ENCODE data around the gene HADHB.

DNA sequence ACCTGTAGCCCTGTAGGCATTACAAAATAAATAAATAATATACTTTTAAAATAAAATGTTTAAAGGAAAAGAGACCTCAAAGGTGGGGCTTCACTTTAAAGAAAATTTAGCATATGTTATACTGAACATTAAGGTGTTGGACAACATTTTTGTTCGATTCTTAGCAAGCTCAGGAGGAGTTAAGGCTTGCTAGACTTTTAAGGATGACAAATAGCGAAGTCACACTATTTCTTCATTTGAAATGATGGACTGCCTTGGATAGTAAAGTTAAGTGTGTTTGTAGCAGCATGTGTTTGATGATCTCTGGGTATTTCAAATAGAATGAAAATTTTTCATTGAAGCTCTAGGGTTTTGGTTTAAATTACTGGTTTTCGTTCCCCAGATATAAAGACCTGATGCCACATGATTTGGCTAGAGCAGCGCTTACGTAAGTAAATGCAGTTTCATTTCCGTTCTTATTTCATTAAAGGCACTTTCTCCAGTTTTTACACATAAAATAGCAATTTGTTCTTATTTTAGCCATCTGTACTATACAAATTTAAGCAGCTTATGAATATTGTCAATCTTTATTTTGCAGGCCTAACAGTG, 24.9 kb downstream of the HADHB start:
- TF ChIP-seq, protein P1, sequence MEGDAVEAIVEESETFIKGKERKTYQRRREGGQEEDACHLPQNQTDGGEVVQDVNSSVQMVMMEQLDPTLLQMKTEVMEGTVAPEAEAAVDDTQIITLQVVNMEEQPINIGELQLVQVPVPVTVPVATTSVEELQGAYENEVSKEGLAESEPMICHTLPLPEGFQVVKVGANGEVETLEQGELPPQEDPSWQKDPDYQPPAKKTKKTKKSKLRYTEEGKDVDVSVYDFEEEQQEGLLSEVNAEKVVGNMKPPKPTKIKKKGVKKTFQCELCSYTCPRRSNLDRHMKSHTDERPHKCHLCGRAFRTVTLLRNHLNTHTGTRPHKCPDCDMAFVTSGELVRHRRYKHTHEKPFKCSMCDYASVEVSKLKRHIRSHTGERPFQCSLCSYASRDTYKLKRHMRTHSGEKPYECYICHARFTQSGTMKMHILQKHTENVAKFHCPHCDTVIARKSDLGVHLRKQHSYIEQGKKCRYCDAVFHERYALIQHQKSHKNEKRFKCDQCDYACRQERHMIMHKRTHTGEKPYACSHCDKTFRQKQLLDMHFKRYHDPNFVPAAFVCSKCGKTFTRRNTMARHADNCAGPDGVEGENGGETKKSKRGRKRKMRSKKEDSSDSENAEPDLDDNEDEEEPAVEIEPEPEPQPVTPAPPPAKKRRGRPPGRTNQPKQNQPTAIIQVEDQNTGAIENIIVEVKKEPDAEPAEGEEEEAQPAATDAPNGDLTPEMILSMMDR (IDR thresholded peaks at IDR 0.05; ENCODE audit: insufficient read depth, low read length) = no peak
- TF ChIP-seq SPI1 (IDR thresholded peaks at IDR 0.05; ENCODE audit: borderline replicate concordance, low read depth) (no peak), POLR2AphosphoS5 (IDR thresholded peaks at IDR 0.05; ENCODE audit: low read depth) (no peak)
- TF ChIP-seq, protein P2, sequence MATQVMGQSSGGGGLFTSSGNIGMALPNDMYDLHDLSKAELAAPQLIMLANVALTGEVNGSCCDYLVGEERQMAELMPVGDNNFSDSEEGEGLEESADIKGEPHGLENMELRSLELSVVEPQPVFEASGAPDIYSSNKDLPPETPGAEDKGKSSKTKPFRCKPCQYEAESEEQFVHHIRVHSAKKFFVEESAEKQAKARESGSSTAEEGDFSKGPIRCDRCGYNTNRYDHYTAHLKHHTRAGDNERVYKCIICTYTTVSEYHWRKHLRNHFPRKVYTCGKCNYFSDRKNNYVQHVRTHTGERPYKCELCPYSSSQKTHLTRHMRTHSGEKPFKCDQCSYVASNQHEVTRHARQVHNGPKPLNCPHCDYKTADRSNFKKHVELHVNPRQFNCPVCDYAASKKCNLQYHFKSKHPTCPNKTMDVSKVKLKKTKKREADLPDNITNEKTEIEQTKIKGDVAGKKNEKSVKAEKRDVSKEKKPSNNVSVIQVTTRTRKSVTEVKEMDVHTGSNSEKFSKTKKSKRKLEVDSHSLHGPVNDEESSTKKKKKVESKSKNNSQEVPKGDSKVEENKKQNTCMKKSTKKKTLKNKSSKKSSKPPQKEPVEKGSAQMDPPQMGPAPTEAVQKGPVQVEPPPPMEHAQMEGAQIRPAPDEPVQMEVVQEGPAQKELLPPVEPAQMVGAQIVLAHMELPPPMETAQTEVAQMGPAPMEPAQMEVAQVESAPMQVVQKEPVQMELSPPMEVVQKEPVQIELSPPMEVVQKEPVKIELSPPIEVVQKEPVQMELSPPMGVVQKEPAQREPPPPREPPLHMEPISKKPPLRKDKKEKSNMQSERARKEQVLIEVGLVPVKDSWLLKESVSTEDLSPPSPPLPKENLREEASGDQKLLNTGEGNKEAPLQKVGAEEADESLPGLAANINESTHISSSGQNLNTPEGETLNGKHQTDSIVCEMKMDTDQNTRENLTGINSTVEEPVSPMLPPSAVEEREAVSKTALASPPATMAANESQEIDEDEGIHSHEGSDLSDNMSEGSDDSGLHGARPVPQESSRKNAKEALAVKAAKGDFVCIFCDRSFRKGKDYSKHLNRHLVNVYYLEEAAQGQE (IDR thresholded peaks at IDR 0.05; ENCODE audit: insufficient replicate concordance, low read depth) = no peak
